A549 (cell line): ENCODE measurements around the gene UBAP2L.

Experiments
- CEBPB ChIP-seq, 2 experiments: fragments of >200 bp in 1 of 2; sonication (Bioruptor Twin) in 1 of 2; formaldehyde crosslinking in 1 of 2; IDR thresholded peaks; 2 replicates each; pipeline ENCODE4 v1.6.1; 2012 to 2016
- CTCF ChIP-seq: fragments of >200 bp; sonication (Bioruptor Twin); formaldehyde crosslinking; IDR thresholded peaks from 3 replicates; pipeline ENCODE4 v1.5.1; 2016
- E2F6 ChIP-seq: IDR thresholded peaks from 2 replicates; pipeline ENCODE4 v1.6.1; 2012; ENCODE audit warnings: low read depth, borderline replicate concordance
- EP300 ChIP-seq, 2 experiments: fragments of >200 bp; sonication (Bioruptor Twin); formaldehyde crosslinking; IDR thresholded peaks; 2 replicates in 1 of 2; 3 replicates in 1 of 2; pipeline ENCODE4 v1.6.1; 2016 to 2017
- MYC ChIP-seq: IDR thresholded peaks from 2 replicates; pipeline ENCODE4 v1.6.1; 2012; ENCODE audit warnings: mild to moderate bottlenecking, inconsistent platforms, low read length, improper control_type of control experiment, borderline replicate concordance
- NR3C1 ChIP-seq: fragments of >200 bp; sonication (Bioruptor Twin); formaldehyde crosslinking; IDR thresholded peaks from 3 replicates; pipeline ENCODE4 v1.6.1; 2017
- POLR2A ChIP-seq: IDR thresholded peaks from 2 replicates; pipeline ENCODE4 v1.6.1; 2012; ENCODE audit warnings: mild to moderate bottlenecking, low read length

DNA sequence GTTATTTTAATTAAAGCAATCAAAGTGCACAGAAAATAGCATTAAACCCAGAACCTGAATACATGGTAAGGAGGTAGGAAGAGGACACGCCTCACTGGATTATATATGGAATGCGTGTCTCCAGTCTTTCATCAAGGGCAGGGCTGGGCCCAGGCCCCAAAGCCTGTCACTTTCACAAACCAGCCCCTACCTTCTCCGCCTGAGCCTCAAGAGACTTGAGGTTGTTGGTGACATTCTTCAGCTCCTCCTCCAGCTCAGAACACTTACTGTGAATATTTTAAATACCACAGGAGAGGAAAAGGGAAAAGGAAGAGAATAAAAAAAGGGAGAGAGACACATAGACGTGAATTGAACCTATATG is 49.6 kb upstream of the UBAP2L start:
- TF ChIP-seq POLR2A, result no peak
- TF ChIP-seq EP300 (IDR thresholded peaks at IDR 0.05), result no peak
- TF ChIP-seq MYC, result no peak
- TF ChIP-seq NR3C1, result no peak
- TF ChIP-seq CTCF, result no peak
- TF ChIP-seq CEBPB (IDR thresholded peaks at IDR 0.05), result no peak
- no peak for TF ChIP-seq E2F6
